Activated T-cell treated with anti-CD3 and anti-CD28 coated beads, Interleukin-2, amount 50 U/mL, for 24 hours (primary cell): Measurements from ENCODE around the gene NFAM1.

Source experiments
- DNase-seq: peaks from one replicate; pipeline ENCODE4 v3.0.0-alpha.2; 2020
- H3K27ac Mint-ChIP-seq: 2 replicates; pipeline ENCODE4 v1.8.0; 2020; ENCODE audit warnings: mild to moderate bottlenecking, mixed read lengths
- H3K27me3 Mint-ChIP-seq: 2 replicates; pipeline ENCODE4 v1.8.0; 2020; ENCODE audit warnings: mixed read lengths
- H3K36me3 Mint-ChIP-seq: 2 replicates; pipeline ENCODE4 v1.8.0; 2020; ENCODE audit warnings: low read depth, mixed read lengths
- H3K4me1 Mint-ChIP-seq: 2 replicates; pipeline ENCODE4 v1.8.0; 2020; ENCODE audit warnings: low read depth, mixed read lengths
- H3K4me3 Mint-ChIP-seq: 2 replicates; pipeline ENCODE4 v1.8.0; 2020; ENCODE audit warnings: mild to moderate bottlenecking, moderate library complexity, mixed read lengths
- H3K9me3 Mint-ChIP-seq: 2 replicates; pipeline ENCODE4 v1.8.0; 2020; ENCODE audit warnings: mixed read lengths

NFAM1 gene

DNA sequence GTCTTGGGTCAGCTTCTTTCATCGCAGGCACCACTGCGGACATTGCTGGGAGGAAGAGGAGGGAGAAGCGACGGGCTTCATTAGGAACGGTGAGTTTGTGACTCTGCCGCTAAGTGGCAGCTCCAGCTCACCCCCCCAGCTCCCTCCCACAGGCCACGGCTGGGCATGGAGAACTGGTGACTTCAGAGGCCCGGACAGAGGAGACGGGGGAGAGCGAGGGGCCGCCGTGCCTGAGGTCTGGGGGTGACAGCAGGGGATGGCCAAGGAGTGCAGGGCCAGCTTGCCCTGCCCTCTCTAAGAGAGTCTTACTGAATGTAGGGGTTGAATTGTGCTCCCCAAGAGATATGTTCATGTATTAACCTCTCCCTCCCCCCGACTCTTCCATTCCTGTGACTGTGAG lies 13.9 kb upstream of the NFAM1 start:
- Mint-ChIP-seq H3K27me3 (no peaks in the 10 kb centered on the region), H3K27ac (no peak overlapping the region), H3K9me3 (no peaks in the 10 kb centered on the region), H3K4me3 (no peak overlapping the region), H3K36me3 (no peaks in the 10 kb centered on the region), H3K4me1 (peaks cover 24% of the 10 kb centered on the region)
- no peak for DNase-seq

DNA sequence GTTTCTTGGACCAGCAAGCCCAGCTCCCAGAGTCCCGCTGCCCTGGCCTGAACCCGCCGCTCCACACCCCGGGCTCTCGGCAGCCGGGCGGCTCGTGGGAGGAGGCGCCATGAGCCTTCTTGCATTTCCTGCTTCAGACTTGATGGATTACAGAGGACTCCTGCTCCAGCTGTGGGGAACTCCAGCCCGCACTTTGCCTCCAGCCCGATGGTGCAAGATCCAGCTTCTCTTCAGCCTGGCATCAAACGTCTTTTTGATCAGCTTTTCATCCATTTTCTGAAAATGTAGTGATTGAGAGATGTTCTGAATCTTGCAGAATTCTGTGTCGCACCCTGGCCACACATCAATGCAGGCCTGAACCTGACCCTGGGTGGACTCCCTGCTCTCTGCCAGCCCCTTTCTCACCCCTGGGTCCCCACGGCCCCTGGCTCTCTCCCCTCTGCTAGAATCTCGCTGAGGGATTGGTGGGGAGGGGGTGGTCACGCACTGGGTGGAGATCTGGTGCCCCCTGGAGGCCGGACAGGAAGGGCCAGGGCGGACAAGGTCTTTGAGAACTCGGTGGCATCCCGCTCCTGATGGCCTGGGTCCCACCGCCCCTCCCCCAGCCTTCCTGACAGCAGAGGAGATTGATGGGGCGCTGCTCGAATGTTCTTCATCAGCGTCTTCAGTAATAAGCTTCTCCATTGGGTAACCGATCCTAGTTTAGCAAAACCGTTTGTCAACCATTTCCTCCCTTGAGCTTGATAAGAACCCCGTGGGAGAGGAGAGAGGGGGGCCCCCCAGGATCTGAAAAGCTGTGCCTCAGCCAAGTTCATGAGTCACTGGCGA lies 12.1 kb upstream of the NFAM1 start:
- Mint-ChIP-seq H3K36me3 (no peaks in the 10 kb centered on the region), H3K27ac (peak overlapping the region; percentile 87), H3K9me3 (no peaks in the 10 kb centered on the region), H3K4me1 (peaks cover 35% of the 10 kb centered on the region), H3K4me3 (peak overlapping the region; percentile 49), H3K27me3 (no peaks in the 10 kb centered on the region)
- DNase-seq: peak; percentile 84

DNA sequence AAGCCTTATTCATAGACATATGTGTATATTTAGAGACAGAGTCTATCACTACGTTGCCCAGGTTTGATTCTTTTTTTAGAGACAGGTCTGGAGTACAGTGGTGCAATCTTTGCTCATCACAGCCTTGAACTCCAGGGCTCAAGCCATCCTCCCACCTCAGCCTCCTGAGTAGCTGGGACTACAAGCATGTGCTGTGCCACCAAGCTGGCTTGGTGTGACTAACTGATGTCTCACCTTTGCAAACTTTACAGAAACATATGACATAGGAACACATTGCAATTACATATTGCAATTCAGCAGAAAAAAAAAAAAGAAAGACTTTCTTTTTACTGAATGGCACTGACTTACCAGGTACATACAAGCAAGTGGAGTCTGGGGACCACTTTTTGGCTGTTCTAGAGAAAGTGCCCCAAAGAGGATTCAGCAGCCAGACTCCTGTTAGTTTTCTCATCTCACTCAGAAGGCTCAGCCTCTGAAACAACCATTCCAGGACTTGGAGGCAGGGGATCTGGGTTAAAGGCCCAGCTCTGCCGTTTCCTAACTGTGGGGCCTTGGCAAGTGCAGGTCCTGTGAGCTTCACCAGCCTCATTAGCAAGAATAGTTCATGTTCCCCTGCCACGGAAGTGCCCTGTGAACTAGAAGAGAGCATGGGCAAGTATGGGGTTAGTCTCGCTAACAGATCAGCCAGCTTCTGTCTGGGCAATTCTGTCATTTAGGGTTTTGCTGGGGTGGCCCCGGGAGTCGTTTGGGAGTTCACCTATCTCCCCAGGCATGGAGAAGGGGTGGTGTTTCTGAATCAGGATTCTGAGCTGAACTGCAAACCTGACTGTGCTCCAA lies 11.3 kb upstream of the NFAM1 start:
- Mint-ChIP-seq H3K36me3 (no peaks in the 10 kb centered on the region), H3K27ac (peak overlapping the region; percentile 87), H3K4me3 (peak overlapping the region; percentile 49), H3K4me1 (peaks cover 40% of the 10 kb centered on the region), H3K27me3 (no peaks in the 10 kb centered on the region), H3K9me3 (no peaks in the 10 kb centered on the region)
- no peak for DNase-seq

DNA sequence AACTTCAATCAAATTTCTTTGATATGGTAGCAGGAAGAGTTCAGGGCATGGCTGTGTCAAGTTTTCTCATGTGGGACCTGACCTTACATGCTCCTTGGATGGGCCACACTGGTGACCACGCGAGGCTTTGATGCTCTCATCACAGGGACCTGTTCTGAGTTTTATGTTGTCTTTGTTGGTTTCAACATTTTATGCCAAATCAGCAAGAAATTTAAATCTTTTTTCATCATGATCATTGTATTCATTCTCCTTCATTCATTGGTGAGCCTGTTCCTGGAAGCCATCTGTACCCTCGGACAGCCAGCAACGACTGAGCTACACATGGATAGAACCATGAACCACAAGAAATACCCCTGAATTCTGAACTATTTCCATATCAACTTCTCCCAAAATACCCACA lies 10.5 kb upstream of the NFAM1 start:
- H3K4me3 Mint-ChIP-seq: no peak overlapping the region
- peaks cover 45% of the 10 kb centered on the region for H3K4me1 Mint-ChIP-seq
- H3K36me3 Mint-ChIP-seq: no peaks in the 10 kb centered on the region
- DNase-seq: no peak
- no peak overlapping the region for H3K27ac Mint-ChIP-seq
- H3K9me3 Mint-ChIP-seq: no peaks in the 10 kb centered on the region
- H3K27me3 Mint-ChIP-seq: no peaks in the 10 kb centered on the region

DNA sequence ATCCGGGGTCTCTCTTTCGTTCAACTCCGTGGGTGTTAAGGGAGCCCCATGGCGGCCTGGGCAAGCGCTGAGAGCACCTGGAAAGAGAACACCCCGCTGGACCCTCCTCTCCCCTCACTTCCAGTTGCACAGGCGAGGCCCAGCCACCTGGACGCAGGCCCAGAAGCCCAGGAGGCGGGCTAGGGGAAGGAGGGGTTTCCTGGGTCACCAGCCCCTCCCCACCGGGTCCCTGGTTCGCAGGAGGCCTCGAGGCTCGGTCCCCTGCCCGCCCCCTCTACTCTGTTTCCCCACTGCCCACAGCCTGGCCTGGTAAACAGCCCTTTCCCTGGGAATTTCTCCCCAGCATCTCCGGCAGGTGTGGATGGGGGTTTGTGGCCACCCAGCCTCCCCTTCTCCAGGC lies 8.5 kb upstream of the NFAM1 start:
- no peaks in the 10 kb centered on the region for H3K9me3 Mint-ChIP-seq
- no peak overlapping the region for H3K27ac Mint-ChIP-seq
- H3K27me3 Mint-ChIP-seq: no peaks in the 10 kb centered on the region
- DNase-seq: no peak
- H3K36me3 Mint-ChIP-seq: no peaks in the 10 kb centered on the region
- peaks cover 51% of the 10 kb centered on the region for H3K4me1 Mint-ChIP-seq
- no peak overlapping the region for H3K4me3 Mint-ChIP-seq

DNA sequence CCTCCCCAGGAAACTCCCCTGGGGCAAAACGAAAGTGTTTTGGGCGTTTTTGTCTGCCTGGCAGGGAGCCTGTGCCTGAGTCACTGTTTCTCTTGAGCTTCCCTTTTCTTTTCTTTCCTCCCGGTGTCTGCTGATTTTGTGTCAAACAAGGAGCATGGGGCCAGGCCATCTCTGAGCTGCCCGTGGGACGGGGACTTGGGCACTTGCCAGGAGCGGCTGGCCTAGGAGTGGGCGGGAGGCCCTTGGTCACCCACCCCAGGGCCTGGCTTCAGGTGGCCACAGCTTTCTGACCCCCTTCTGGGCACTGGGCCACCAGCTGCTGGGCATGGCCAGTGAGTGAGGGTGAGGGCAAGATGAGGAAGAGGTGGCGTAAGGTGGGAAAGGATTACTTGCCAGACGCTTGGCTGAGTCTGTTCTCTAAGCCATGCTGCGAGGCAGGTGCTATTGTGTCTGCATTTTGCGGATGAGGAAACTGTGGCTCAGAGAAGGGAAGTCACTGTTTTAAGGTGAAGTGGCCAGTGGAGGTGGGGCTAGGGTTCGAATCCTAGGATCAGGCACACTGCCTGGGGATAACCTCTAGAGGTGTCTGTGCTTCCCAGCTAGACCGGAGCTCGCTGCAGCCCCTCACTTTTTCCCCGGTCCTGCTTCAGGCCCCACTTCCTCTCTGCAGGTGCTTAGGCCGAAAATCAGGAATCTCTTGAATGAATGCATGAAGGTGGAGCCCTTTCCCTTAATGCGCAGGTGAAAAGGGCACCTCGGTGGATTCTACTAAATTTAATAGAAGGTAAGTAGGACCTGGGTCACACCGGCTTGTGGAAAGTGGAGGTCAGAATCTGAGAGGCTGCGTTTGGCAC lies 7.8 kb upstream of the NFAM1 start:
- Mint-ChIP-seq H3K4me3 (no peak overlapping the region), H3K9me3 (no peaks in the 10 kb centered on the region), H3K36me3 (no peaks in the 10 kb centered on the region), H3K4me1 (peaks cover 50% of the 10 kb centered on the region), H3K27ac (peak overlapping the region; percentile 71), H3K27me3 (no peaks in the 10 kb centered on the region)
- no peak for DNase-seq

DNA sequence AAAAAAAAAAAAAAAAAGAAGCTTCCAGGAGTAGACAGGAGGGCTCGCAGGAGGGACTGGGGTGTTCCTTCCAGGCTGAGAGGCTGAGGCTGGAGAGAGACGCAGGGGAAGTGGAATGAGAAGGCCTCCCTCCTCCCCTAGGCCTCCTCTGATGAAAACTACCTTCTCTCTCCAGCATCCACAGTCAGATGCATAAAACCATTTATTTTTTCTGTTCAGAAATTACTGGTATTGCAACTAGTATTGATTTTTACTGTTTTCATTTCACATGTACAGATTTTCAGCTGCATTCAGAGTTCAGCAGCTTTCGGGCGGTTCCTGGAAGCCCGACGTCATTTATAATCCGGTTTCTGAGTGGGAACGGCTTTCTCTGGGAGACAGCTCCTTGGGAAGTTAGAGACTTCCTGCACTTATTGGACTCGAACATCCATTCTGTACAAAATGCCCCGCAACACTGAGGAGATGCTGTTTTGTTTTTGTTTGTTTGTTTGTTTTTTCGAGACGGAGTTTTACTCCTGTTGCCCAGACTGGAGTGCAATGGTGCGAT lies 6.9 kb upstream of the NFAM1 start:
- H3K9me3 Mint-ChIP-seq: no peaks in the 10 kb centered on the region
- peak overlapping the region; percentile 64 for H3K27ac Mint-ChIP-seq
- no peaks in the 10 kb centered on the region for H3K36me3 Mint-ChIP-seq
- H3K27me3 Mint-ChIP-seq: no peaks in the 10 kb centered on the region
- no peak overlapping the region for H3K4me3 Mint-ChIP-seq
- H3K4me1 Mint-ChIP-seq: peaks cover 40% of the 10 kb centered on the region
- no peak for DNase-seq

DNA sequence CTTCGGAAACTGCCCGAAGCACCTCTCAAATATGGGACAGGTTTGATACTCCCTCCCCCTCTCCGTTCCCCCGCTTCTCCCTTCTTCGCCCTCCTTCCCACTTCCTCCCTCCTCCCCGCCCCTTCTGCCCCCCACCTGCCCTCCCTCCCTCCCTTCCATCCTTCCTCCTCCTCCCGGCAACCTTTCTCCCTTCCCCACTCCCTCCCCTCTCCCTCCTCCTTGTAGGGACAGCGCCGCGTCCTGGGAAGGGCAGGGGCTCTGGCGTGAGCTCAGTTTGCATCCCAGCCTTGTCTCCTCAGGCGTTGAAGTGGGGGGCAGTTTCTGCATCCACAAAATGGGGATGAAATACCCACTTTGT lies 6.1 kb upstream of the NFAM1 start:
- Mint-ChIP-seq H3K9me3 (no peaks in the 10 kb centered on the region), H3K36me3 (no peaks in the 10 kb centered on the region), H3K27me3 (no peaks in the 10 kb centered on the region), H3K27ac (no peak overlapping the region), H3K4me3 (peak overlapping the region; percentile 71), H3K4me1 (peaks cover 32% of the 10 kb centered on the region)
- DNase-seq: no peak

DNA sequence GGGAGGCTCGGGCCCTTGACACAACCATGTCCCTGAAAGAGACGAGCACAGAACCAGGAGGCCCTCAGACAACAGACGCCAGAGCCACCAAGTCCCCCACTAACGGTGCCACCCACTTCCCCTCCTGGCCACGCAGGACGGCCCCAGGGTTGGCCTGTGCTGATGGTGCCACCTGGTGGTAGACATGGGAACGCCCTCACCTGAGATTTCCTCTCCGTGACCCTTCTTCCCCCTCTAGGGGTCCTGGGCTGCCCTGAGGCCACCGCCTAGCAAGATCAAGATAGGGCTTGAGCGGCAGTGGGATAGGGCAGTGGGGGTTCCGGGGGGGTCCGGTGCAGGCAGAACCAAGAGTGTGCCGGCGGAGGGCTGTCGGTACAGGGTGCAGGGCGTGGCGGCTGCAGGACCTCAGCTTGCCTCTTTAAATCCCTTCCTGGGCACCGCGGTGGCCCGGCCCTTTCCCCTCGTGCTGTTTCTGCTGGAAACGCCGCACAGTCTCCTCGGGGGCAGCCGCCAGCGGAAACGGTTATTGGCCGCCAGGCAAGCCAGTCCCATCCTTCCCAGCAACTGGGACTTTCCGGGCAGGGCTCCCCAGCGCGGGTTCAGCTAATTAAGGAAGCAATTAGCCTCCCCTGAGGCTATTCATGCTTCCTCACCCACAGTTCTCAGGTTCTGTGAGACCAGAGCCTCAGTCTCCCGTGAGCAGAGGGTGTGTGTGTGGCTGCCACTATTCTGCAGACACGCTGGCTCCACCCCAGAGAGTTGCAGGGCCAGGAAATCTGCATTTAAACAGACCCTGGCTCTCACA lies 5.5 kb upstream of the NFAM1 start:
- Mint-ChIP-seq H3K9me3 (no peaks in the 10 kb centered on the region), H3K4me3 (peak overlapping the region; percentile 71), H3K27me3 (no peaks in the 10 kb centered on the region), H3K27ac (peak overlapping the region; percentile 66), H3K36me3 (no peaks in the 10 kb centered on the region), H3K4me1 (peaks cover 26% of the 10 kb centered on the region)
- DNase-seq: peak; percentile 92

DNA sequence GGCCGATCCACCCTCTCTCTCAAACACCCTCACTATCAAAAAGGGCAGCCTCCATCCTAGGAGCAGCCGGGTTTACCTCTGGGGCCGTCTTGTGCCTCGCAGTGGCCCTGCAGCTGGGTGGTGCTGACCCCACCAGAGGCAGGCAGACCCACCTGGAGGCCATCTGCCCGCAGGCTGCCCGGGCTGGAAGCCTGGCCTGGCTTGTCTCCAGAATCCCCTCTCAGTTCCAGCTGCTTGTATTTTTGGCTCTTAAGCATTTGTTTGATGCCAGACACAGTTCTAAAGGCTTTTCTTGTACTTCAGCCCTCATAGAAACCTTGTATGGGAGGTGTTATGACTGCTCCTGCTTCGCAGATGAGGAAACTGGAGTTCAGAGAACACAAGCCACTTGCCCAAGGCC lies 4.2 kb upstream of the NFAM1 start:
- Mint-ChIP-seq H3K9me3 (no peaks in the 10 kb centered on the region), H3K4me1 (peaks cover 26% of the 10 kb centered on the region), H3K27ac (no peak overlapping the region), H3K4me3 (no peak overlapping the region), H3K27me3 (peaks cover 4% of the 10 kb centered on the region), H3K36me3 (no peaks in the 10 kb centered on the region)
- no peak for DNase-seq

DNA sequence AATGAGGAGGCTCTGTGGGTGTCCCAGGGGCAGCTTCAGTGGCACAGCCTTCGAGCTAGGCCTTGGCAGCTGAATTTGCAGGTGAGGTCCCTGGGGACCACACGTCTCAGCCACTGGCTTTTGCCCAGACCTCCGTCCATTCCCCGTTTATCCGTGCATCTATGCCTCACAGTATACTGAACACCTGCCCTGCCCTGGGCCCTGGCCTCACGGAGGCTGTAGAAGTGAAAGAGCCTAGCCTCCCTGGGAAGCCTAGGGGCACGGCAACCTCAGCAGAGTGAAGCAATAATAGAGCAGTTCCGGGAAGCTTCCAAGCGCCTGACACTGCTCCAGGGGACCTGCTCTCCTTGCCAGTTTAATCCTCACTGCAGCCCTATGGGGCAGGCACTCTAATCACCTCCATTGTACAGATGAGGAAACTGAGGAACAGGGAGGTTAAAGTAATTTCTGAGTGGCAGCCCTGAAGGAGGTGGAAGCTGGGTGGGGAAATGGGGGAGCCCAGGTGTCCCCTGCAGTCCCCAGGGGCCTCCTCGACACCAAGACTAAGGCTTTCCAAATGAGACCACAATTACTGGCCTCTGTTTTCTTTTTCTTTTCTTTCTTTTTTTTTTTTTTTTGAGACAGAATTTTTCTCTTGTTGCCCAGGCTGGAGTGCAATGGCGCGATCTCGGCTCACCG lies 2.7 kb upstream of the NFAM1 start:
- H3K27me3 Mint-ChIP-seq: peaks cover 12% of the 10 kb centered on the region
- no peak overlapping the region for H3K4me3 Mint-ChIP-seq
- H3K9me3 Mint-ChIP-seq: no peaks in the 10 kb centered on the region
- peaks cover 21% of the 10 kb centered on the region for H3K4me1 Mint-ChIP-seq
- no peak overlapping the region for H3K27ac Mint-ChIP-seq
- no peaks in the 10 kb centered on the region for H3K36me3 Mint-ChIP-seq
- DNase-seq: no peak

DNA sequence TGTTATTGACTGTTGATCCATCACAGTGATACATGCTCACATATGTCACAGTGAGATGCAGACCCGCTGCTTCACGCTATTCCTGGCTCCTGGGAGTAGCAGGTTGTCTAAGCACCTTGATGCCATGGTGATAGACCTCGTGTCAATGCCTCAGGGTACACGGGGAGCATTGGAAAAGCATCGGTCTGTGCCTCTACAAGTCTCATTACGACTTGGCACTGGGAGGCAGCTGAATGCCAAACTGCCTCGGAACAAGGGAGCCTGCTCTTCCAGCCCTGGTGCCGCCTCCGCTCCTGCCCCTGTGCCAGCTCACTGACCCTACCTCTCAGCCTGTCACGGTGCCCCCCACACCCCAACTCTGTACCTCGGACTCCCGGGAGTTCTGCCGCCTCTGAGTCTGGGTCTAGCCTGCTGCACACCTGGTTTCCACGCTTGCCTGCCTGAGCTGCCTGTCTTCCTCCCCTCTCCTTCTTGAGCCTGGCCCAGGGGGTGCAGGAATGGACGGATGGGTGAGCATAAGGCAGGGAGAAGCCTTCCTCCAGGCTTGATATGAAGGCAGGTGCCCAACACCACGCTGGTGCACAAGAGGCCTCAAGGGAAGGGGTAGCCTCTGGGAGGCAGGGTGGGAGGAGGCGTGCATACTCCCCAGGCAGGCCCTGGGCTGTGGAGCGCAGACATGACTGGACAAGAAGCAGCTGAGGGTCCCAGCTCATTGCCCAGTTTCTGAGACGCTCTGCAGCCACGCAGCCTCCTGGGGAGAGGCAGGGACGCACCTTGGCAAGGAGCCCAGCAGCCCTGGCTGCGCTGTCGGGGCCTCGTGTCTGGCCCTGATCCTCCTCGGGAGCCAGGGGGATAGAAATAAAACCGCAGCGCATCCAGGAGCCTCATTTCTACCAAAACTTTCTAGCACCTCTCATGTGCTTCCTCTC lies 1.8 kb upstream of the NFAM1 start:
- H3K4me1 Mint-ChIP-seq: peaks cover 12% of the 10 kb centered on the region
- H3K4me3 Mint-ChIP-seq: no peak overlapping the region
- no peaks in the 10 kb centered on the region for H3K9me3 Mint-ChIP-seq
- H3K27ac Mint-ChIP-seq: no peak overlapping the region
- peaks cover 15% of the 10 kb centered on the region for H3K27me3 Mint-ChIP-seq
- H3K36me3 Mint-ChIP-seq: no peaks in the 10 kb centered on the region
- no peak for DNase-seq
